Hepatocyte (in vitro differentiated cells): ENCODE data around the gene MAP3K5.

Source experiments
- EZH2phosphoT487 ChIP-seq: fragments of 200-600 bp; sonication (generic); IDR thresholded peaks from one replicate; pipeline ENCODE4 v1.6.1; 2018; ENCODE audit warnings: antibody characterized with exemption, mild to moderate bottlenecking, low read depth, moderate library complexity; ENCODE audit not compliant: unreplicated experiment, severe bottlenecking
- TF ChIP-seq, protein P1 (sequence below): fragments of 200-600 bp; sonication (generic); IDR thresholded peaks from 2 replicates; pipeline ENCODE4 v1.5.1; 2016; ENCODE audit warnings: antibody characterized with exemption, mild to moderate bottlenecking; ENCODE audit not compliant: poor library complexity

- TF ChIP-seq, protein P1, sequence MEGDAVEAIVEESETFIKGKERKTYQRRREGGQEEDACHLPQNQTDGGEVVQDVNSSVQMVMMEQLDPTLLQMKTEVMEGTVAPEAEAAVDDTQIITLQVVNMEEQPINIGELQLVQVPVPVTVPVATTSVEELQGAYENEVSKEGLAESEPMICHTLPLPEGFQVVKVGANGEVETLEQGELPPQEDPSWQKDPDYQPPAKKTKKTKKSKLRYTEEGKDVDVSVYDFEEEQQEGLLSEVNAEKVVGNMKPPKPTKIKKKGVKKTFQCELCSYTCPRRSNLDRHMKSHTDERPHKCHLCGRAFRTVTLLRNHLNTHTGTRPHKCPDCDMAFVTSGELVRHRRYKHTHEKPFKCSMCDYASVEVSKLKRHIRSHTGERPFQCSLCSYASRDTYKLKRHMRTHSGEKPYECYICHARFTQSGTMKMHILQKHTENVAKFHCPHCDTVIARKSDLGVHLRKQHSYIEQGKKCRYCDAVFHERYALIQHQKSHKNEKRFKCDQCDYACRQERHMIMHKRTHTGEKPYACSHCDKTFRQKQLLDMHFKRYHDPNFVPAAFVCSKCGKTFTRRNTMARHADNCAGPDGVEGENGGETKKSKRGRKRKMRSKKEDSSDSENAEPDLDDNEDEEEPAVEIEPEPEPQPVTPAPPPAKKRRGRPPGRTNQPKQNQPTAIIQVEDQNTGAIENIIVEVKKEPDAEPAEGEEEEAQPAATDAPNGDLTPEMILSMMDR, result no peak
- no peak for TF ChIP-seq EZH2phosphoT487
Observed at GRCh38 chr6:136749359-136749997, 42.8 kb downstream of the MAP3K5 start.
